ENCODE measurements around the gene GTF2IRD1. TPM values are rescaled to one million over a fixed set of nuclear protein-coding genes. Genes with fewer than 3 reads are reported as not detected.

The GTF2IRD1 gene
- total and polyA plus RNA-seq, 2 of the 13 experiments (the other 11 are each of a cell fraction or from before 2014, with no cell fraction given): 16.5 to 26.7 TPM

DNA sequence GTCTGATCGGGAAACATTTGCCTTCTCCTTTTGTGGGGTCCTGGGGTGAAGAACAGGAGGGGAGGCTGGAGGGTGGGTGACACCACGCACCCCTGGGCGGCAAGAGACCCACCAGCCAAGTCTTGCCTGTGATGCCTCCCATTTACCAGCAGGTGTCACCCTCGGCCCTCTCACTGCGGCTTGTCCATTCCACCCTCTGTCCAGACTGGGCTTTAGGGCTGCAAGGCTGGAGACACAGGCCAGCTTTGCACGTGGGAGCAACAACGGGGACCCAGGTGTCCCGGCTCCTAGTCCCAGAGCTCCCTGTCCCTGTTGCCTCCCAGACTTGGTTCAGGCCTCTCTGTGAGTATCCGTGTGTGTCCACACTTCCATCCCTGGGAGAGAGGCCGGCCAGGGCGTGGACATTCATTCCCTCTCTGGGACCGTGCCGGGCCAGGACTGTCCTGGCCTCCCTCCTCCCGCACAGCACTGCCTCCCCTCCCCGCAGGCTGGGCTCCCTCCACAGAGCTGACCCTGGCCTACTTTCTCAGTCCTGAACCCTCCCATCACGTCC lies 36.2 kb upstream of the GTF2IRD1 start (continued):
- TF ChIP-seq, protein P1, sequence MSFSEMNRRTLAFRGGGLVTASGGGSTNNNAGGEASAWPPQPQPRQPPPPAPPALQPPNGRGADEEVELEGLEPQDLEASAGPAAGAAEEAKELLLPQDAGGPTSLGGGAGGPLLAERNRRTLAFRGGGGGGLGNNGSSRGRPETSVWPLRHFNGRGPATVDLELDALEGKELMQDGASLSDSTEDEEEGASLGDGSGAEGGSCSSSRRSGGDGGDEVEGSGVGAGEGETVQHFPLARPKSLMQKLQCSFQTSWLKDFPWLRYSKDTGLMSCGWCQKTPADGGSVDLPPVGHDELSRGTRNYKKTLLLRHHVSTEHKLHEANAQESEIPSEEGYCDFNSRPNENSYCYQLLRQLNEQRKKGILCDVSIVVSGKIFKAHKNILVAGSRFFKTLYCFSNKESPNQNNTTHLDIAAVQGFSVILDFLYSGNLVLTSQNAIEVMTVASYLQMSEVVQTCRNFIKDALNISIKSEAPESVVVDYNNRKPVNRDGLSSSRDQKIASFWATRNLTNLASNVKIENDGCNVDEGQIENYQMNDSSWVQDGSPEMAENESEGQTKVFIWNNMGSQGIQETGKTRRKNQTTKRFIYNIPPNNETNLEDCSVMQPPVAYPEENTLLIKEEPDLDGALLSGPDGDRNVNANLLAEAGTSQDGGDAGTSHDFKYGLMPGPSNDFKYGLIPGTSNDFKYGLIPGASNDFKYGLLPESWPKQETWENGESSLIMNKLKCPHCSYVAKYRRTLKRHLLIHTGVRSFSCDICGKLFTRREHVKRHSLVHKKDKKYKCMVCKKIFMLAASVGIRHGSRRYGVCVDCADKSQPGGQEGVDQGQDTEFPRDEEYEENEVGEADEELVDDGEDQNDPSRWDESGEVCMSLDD (CRISPR knock-in tag; IDR thresholded peaks at IDR 0.05; ENCODE audit: borderline replicate concordance): no peak
- TF ChIP-seq NFE2L2 (IDR thresholded peaks at IDR 0.05; ENCODE audit: low read length) (no peak), PITX1 (CRISPR knock-in tag; IDR thresholded peaks at IDR 0.05) (peak; percentile 56; the same call in 1 of the 2 replicates), FOXC1 (CRISPR knock-in tag; IDR thresholded peaks at IDR 0.05; ENCODE audit: borderline replicate concordance) (peak; percentile 66; the same call in 1 of the 2 replicates), NFKB2 (CRISPR knock-in tag; IDR thresholded peaks at IDR 0.05; ENCODE audit: borderline replicate concordance) (peak; percentile 67; the same call in 1 of the 2 replicates), FLYWCH1 (CRISPR knock-in tag; IDR thresholded peaks at IDR 0.05) (no peak), RAD51 (IDR thresholded peaks at IDR 0.05; ENCODE audit: borderline replicate concordance) (no peak), HHEX (CRISPR knock-in tag; IDR thresholded peaks at IDR 0.05) (no peak), ZNF275 (CRISPR knock-in tag; IDR thresholded peaks at IDR 0.05; ENCODE audit: borderline replicate concordance) (no peak), ZMYM4 (CRISPR knock-in tag; IDR thresholded peaks at IDR 0.05) (no peak), SMAD1 (CRISPR knock-in tag; IDR thresholded peaks at IDR 0.05; ENCODE audit: borderline replicate concordance, low read depth) (no peak), NFYC (CRISPR knock-in tag; IDR thresholded peaks at IDR 0.05) (no peak), PBX3 (CRISPR knock-in tag; IDR thresholded peaks at IDR 0.05; ENCODE audit: borderline replicate concordance) (no peak), ATF7-NPFF (CRISPR knock-in tag; IDR thresholded peaks at IDR 0.05; ENCODE audit: low read depth) (no peak), ATAD3A (CRISPR knock-in tag; IDR thresholded peaks at IDR 0.05) (no peak), MLLT10 (CRISPR knock-in tag; IDR thresholded peaks at IDR 0.05) (no peak), IRF9 (CRISPR knock-in tag; IDR thresholded peaks at IDR 0.05; ENCODE audit: borderline replicate concordance) (peak; percentile 44; the same call in 1 of the 2 replicates), NCOA5 (CRISPR knock-in tag; IDR thresholded peaks at IDR 0.05) (no peak), XRCC5 (optimal IDR thresholded peaks at IDR 0.05; ENCODE audit: low read length) (no peak), RARA (CRISPR knock-in tag; IDR thresholded peaks at IDR 0.05) (no peak)
- TF ChIP-seq, protein P2, sequence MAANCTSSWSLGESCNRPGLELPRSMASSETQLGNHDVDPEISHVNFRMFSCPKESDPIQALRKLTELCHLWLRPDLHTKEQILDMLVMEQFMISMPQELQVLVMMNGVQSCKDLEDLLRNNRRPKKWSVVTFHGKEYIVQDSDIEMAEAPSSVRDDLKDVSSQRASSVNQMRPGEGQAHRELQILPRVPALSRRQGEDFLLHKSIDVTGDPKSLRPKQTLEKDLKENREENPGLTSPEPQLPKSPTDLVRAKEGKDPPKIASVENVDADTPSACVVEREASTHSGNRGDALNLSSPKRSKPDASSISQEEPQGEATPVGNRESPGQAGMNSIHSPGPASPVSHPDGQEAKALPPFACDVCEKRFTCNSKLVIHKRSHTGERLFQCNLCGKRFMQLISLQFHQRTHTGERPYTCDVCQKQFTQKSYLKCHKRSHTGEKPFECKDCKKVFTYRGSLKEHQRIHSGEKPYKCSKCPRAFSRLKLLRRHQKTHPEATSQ (CRISPR knock-in tag; IDR thresholded peaks at IDR 0.05; ENCODE audit: borderline replicate concordance): no peak
